CD4-positive, alpha-beta T cell (primary cell): Measurements from ENCODE around the gene RIN3. TPM values are rescaled to one million over a fixed set of nuclear protein-coding genes. Genes with fewer than 3 reads are reported as not detected.

Experiments used
- ATAC-seq: fragments of 200-7000 bp; cut with Tn5 transposase; one replicate; pipeline ENCODE4 v1.10.0; 2022; ENCODE audit warnings: mild to moderate bottlenecking; ENCODE audit not compliant: poor library complexity
- CTCF ChIA-PET: fragments of 350-600 bp; sonication (Branson Sonifier 250); formaldehyde crosslinking; loops from one replicate; lab custom pipeline; 2021; ENCODE audit warnings: antibody characterized with exemption, inconsistent platforms; lab: Charles Lee
- POLR2A ChIA-PET: fragments of 350-600 bp; sonication (Branson Sonifier 250); formaldehyde crosslinking; loops from one replicate; lab custom pipeline; 2021; ENCODE audit warnings: antibody characterized with exemption, inconsistent platforms; lab: Charles Lee
- DNase-seq, 14 experiments: peaks; one replicate each; pipeline ENCODE4 v3.0.0-alpha.2; 2013 to 2020; ENCODE audit warnings: mixed read lengths in 2 of 14
- H3K27ac ChIP-seq, 2 donors: one replicate each; pipeline versions ENCODE4 v1.5.1 to v1.7.0; 2013; ENCODE audit warnings: low read length in 2 of 2, low read depth in 1 of 2, mild to moderate bottlenecking in 1 of 2
- H3K27me3 ChIP-seq, 2 experiments: 1 replicate in 1 of 2; 2 replicates in 1 of 2; pipeline versions ENCODE4 v1.6.1 to v1.7.0; 2013; ENCODE audit warnings: low read length in 2 of 2, control low read depth in 1 of 2, mild to moderate bottlenecking in 1 of 2, moderate library complexity in 1 of 2; ENCODE audit not compliant: insufficient read depth in 2 of 2, control insufficient read depth in 1 of 2
- H3K36me3 ChIP-seq: one replicate; pipeline ENCODE4 v1.6.1; 2013; ENCODE audit warnings: low read length, control low read depth; ENCODE audit not compliant: insufficient read depth
- H3K4me1 ChIP-seq: one replicate; pipeline ENCODE4 v1.6.1; 2013; ENCODE audit warnings: low read length, control low read depth; ENCODE audit not compliant: insufficient read depth
- H3K4me3 ChIP-seq: one replicate; pipeline ENCODE4 v1.5.1; 2013; ENCODE audit warnings: mild to moderate bottlenecking, low read length, moderate library complexity
- H3K9me3 ChIP-seq, 2 experiments: 1 replicate in 1 of 2; 2 replicates in 1 of 2; pipeline versions ENCODE4 v1.6.1 to v1.7.0; 2013; ENCODE audit warnings: low read length in 2 of 2, mild to moderate bottlenecking in 2 of 2, control low read depth in 1 of 2, moderate library complexity in 1 of 2; ENCODE audit not compliant: control insufficient read depth in 1 of 2, insufficient read depth in 1 of 2
- H3K27ac Mint-ChIP-seq: one replicate; pipeline ENCODE4 v1.8.0; 2020; ENCODE audit warnings: mixed read lengths
- H3K27me3 Mint-ChIP-seq: one replicate; pipeline ENCODE4 v1.8.0; 2021; ENCODE audit warnings: mixed read lengths
- H3K36me3 Mint-ChIP-seq: one replicate; pipeline ENCODE4 v1.8.0; 2021; ENCODE audit warnings: low read depth, mixed read lengths
- H3K4me1 Mint-ChIP-seq: one replicate; pipeline ENCODE4 v1.8.0; 2021; ENCODE audit warnings: low read depth, mixed read lengths
- H3K4me3 Mint-ChIP-seq: one replicate; pipeline ENCODE4 v1.8.0; 2020; ENCODE audit warnings: mild to moderate bottlenecking, mixed read lengths
- H3K9me3 Mint-ChIP-seq: one replicate; pipeline ENCODE4 v1.8.0; 2020; ENCODE audit warnings: mixed read lengths
- intact Hi-C, 2 experiments: fragments of 100-400 bp; cut with DNase I in 1 of 2; cut with micrococcal nuclease in 1 of 2; formaldehyde crosslinking; loops; one replicate each; pipeline versions ENCODE4 v1.15.1 to v1.9.0; 2023 to 2025; cut with DNase I, micrococcal nuclease
- total RNA-seq, 174 experiments: library from RNA in 2 of 174; stranded (reverse) in 2 of 174; gene quantifications; one replicate each; pipeline ENCODE4 v1.2.3 and lab custom pipeline; 2021 to 2026
- TF ChIP-seq, protein P1 (sequence below): fragments of 200-600 bp; IDR thresholded peaks from one replicate; pipeline ENCODE4 v1.8.0; 2022; ENCODE audit warnings: antibody characterized with exemption, mild to moderate bottlenecking

The RIN3 gene
- total RNA-seq, 2 experiments from 2014 or later: 67.9 to 72.2 TPM

DNA sequence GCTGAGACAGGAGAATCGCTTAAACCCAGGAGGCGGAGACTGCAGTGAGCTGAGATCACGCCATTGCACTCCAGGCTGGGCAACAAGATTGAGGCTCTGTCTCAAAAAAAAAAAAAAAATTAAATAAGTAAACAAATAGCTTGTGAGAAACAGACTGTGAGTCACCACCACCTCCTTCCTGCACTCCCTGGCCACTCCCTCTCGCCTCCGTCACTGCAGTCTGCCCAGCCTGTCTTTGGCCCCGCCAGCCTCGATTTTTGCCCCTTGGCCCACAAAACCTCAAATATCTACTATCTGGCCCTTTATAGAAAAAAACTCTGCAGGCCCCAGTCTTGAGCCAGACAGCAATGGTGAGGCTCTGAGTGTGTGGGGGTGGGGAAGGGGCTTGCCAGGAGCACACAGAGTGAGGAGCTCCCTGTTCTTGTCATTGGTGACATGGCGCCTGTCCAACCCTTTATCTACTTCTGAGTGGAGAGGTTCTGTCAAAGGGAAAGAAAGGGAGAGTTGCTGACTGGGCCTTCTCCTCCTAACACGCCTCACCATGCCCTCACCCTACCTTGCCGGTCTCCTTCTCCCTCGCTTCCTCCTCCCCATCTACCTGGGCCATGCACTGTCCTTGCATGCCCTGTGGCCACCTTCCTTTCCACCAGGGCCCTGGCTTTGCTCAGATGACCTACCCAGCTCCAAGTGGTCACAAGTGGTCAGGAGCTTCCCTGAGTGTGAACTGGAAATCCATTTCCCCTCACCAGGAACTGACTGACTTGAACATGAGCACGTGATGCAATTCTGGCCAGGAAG lies 212.8 kb downstream of the RIN3 start:
- TF ChIP-seq, protein P1, sequence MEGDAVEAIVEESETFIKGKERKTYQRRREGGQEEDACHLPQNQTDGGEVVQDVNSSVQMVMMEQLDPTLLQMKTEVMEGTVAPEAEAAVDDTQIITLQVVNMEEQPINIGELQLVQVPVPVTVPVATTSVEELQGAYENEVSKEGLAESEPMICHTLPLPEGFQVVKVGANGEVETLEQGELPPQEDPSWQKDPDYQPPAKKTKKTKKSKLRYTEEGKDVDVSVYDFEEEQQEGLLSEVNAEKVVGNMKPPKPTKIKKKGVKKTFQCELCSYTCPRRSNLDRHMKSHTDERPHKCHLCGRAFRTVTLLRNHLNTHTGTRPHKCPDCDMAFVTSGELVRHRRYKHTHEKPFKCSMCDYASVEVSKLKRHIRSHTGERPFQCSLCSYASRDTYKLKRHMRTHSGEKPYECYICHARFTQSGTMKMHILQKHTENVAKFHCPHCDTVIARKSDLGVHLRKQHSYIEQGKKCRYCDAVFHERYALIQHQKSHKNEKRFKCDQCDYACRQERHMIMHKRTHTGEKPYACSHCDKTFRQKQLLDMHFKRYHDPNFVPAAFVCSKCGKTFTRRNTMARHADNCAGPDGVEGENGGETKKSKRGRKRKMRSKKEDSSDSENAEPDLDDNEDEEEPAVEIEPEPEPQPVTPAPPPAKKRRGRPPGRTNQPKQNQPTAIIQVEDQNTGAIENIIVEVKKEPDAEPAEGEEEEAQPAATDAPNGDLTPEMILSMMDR: no peak
- DNase-seq: peak in 9 of 14 experiments; percentile 10 to 75 (median 17)
- Mint-ChIP-seq H3K27ac (no peak overlapping the region), H3K4me1 (no peaks in the 10 kb centered on the region), H3K27me3 (no peaks in the 10 kb centered on the region), H3K4me3 (no peak overlapping the region), H3K9me3 (no peaks in the 10 kb centered on the region), H3K36me3 (peaks cover 30% of the 10 kb centered on the region)
- Histone ChIP-seq H3K4me3 (no peak overlapping the region), H3K27me3 (no peaks in the 10 kb centered on the region), H3K4me1 (peaks cover 8% of the 10 kb centered on the region), H3K27ac (no peak overlapping the region), H3K9me3 (peaks cover 0 to 3% of the 10 kb centered on the region in 2 experiments), H3K36me3 (no peaks in the 10 kb centered on the region)
- CTCF ChIA-PET: no interaction called here
- intact Hi-C loops: no loop called here
- ATAC-seq: peak; percentile 48
- POLR2A ChIA-PET: interaction anchor here (1.2 kb wide), 1 partner anchor 84 kb away, joined by 3 read pairs; no protein-coding TSS in a partner anchor

DNA sequence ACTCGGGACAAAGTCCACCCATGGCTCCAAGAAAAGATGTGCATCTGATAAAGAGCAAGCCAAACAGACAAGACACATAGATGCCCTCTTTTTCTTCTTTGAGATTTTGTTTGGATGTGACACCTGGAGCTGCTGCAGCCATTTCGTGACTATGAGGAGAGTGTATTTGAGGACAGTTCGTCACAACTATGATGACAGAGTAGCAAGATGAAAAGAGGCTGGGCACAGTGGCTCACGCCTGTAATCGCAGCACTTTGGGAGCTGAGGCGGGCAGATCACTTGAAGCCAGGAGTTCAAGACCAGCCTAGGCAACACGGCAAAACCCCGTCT lies 213.3 kb downstream of the RIN3 start:
- peaks cover 4% of the 10 kb centered on the region for H3K36me3 ChIP-seq
- H3K27ac Mint-ChIP-seq: no peak overlapping the region
- no peak overlapping the region for H3K4me3 ChIP-seq
- peaks cover 8% of the 10 kb centered on the region for H3K4me1 ChIP-seq
- CTCF ChIA-PET: no interaction called here
- H3K27me3 ChIP-seq: no peaks in the 10 kb centered on the region
- peaks cover 35% of the 10 kb centered on the region for H3K36me3 Mint-ChIP-seq
- H3K9me3 Mint-ChIP-seq: no peaks in the 10 kb centered on the region
- TF ChIP-seq, protein P1: no peak
- no peak overlapping the region for H3K27ac ChIP-seq
- POLR2A ChIA-PET: interaction anchor here (1.2 kb wide), 1 partner anchor 84 kb away, joined by 3 read pairs; no protein-coding TSS in a partner anchor
- DNase-seq (no peak), ATAC-seq (no peak)
- intact Hi-C loops: no loop called here
- H3K4me1 Mint-ChIP-seq: no peaks in the 10 kb centered on the region
- no peaks in the 10 kb centered on the region for H3K27me3 Mint-ChIP-seq
- H3K9me3 ChIP-seq: peaks cover 0 to 3% of the 10 kb centered on the region in 2 experiments
- H3K4me3 Mint-ChIP-seq: no peak overlapping the region

DNA sequence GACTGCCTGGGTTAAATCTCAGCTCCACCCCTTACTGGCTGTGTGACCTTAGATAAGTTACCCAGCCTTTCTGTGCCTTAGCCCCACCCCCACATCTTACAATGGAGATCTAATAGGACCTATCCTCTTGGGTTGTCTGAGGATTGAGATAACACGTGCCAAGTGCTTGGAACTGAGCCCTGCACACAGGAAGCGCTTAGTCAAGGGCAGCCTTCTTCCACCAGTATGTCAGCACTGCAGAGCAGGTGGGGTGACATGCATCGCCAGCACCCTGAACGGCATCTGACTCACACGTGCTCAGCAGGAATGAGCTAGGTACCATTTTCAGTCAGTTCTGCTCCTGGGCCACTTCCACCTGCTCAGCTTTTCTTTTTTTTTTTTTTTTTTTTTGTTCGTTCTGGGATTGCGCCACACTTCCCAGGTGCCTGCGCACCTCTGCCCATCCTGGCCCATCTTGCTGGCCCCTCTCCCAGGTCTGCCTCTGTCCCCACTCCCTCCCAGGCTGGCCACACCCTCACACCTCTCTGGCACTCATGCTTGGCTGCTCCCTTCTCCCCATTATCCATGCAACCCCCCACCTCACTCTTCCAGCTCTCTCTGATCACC lies 215.3 kb downstream of the RIN3 start:
- intact Hi-C loops: no loop called here
- no peak overlapping the region for H3K27ac ChIP-seq
- Mint-ChIP-seq H3K4me1 (no peaks in the 10 kb centered on the region), H3K4me3 (no peak overlapping the region), H3K36me3 (peaks cover 44% of the 10 kb centered on the region), H3K27ac (no peak overlapping the region), H3K27me3 (no peaks in the 10 kb centered on the region), H3K9me3 (no peaks in the 10 kb centered on the region)
- H3K4me3 ChIP-seq: no peak overlapping the region
- H3K4me1 ChIP-seq: peaks cover 8% of the 10 kb centered on the region
- peaks cover 4% of the 10 kb centered on the region for H3K36me3 ChIP-seq
- no peaks in the 10 kb centered on the region for H3K27me3 ChIP-seq
- H3K9me3 ChIP-seq: peaks cover 0 to 3% of the 10 kb centered on the region in 2 experiments
- ATAC-seq (no peak), DNase-seq (peak in 3 of 14 experiments; percentile 22 to 50 (median 37))
- TF ChIP-seq, protein P1: no peak
- POLR2A ChIA-PET: no interaction called here
- CTCF ChIA-PET: no interaction called here
